Measurements from ENCODE around the gene WDR72.

Gene WDR72

GRCh38 chr15:53534105-53534839 lies 225.2 kb downstream of the WDR72 start:
- DNase-seq (ENCODE audit: low read depth, low spot score) = no peak
- TF ChIP-seq YY1 (IDR thresholded peaks at IDR 0.05; ENCODE audit: insufficient read depth, insufficient read length) (no peak), SUZ12 (IDR thresholded peaks at IDR 0.05; ENCODE audit: extremely low read depth, insufficient read depth, insufficient read length) (no peak), ZNF274 (IDR thresholded peaks at IDR 0.05; ENCODE audit: low read depth, low read length) (no peak)

GRCh38 chr15:53530761-53531160 lies 228.7 kb downstream of the WDR72 start:
- TF ChIP-seq YY1 (IDR thresholded peaks at IDR 0.05; ENCODE audit: insufficient read depth, insufficient read length) (no peak), ZNF274 (IDR thresholded peaks at IDR 0.05; ENCODE audit: low read depth, low read length) (no peak), SUZ12 (IDR thresholded peaks at IDR 0.05; ENCODE audit: extremely low read depth, insufficient read depth, insufficient read length) (no peak)
- DNase-seq (ENCODE audit: low read depth, low spot score) = no peak
- peaks cover 3% of the 10 kb centered on the region for H3K36me3 ChIP-seq (ENCODE audit: insufficient read depth, insufficient read length, low read length)
- H3K4me3 ChIP-seq (ENCODE audit: insufficient read length, low read depth) = no peak overlapping the region
- no peaks in the 10 kb centered on the region for H3K9me3 ChIP-seq (ENCODE audit: insufficient read depth, low read length)
- no peaks in the 10 kb centered on the region for H3K27me3 ChIP-seq (ENCODE audit: insufficient read depth, insufficient read length)
- no peak overlapping the region for H3K9ac ChIP-seq (ENCODE audit: insufficient read length, low read depth)
- H3K4me1 ChIP-seq (ENCODE audit: insufficient read depth, insufficient read length) = no peaks in the 10 kb centered on the region

More at GRCh38 chr15:53534105-53534839, 225.2 kb downstream of the WDR72 start:
- no peaks in the 10 kb centered on the region for H3K4me1 ChIP-seq (ENCODE audit: insufficient read depth, insufficient read length)
- peaks cover 5% of the 10 kb centered on the region for H3K36me3 ChIP-seq (ENCODE audit: insufficient read depth, insufficient read length, low read length)
- H3K9me3 ChIP-seq (ENCODE audit: insufficient read depth, low read length) = no peaks in the 10 kb centered on the region
- no peak overlapping the region for H3K9ac ChIP-seq (ENCODE audit: insufficient read length, low read depth)
- no peak overlapping the region for H3K4me3 ChIP-seq (ENCODE audit: insufficient read length, low read depth)
- H3K27me3 ChIP-seq (ENCODE audit: insufficient read depth, insufficient read length) = no peaks in the 10 kb centered on the region

DNA sequence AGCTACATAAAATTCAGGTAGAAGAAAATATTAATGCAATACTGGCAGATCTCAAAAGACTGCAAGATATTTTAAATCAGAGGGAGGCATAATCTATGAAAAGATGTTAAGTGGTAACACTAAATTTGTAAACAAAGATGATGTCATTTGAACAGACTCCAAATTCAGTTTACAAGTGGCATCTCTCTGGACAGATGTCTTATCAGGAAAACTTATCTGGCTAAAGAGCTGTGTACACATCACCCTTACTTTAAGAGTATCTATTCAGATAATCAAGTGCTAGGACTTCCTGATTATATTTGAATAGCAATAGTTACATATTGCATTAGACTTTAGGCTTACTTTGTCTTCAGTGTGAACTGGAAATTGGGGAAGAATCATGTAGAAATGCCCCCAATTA lies 231.5 kb downstream of the WDR72 start:
- Histone ChIP-seq H3K9me3 (ENCODE audit: insufficient read depth, low read length) (no peaks in the 10 kb centered on the region), H3K4me1 (ENCODE audit: insufficient read depth, insufficient read length) (no peaks in the 10 kb centered on the region), H3K36me3 (ENCODE audit: insufficient read depth, insufficient read length, low read length) (no peaks in the 10 kb centered on the region), H3K4me3 (ENCODE audit: insufficient read length, low read depth) (no peak overlapping the region), H3K27me3 (ENCODE audit: insufficient read depth, insufficient read length) (no peaks in the 10 kb centered on the region), H3K9ac (ENCODE audit: insufficient read length, low read depth) (no peak overlapping the region)
- no peak for DNase-seq (ENCODE audit: low read depth, low spot score)
- TF ChIP-seq ZNF274 (IDR thresholded peaks at IDR 0.05; ENCODE audit: low read depth, low read length) (no peak), YY1 (IDR thresholded peaks at IDR 0.05; ENCODE audit: insufficient read depth, insufficient read length) (no peak), SUZ12 (IDR thresholded peaks at IDR 0.05; ENCODE audit: extremely low read depth, insufficient read depth, insufficient read length) (no peak)

- H3K27me3 ChIP-seq (ENCODE audit: insufficient read depth, insufficient read length) = no peaks in the 10 kb centered on the region
- no peak for DNase-seq (ENCODE audit: low read depth, low spot score)
- TF ChIP-seq ZNF274 (IDR thresholded peaks at IDR 0.05; ENCODE audit: low read depth, low read length) (no peak), SUZ12 (IDR thresholded peaks at IDR 0.05; ENCODE audit: extremely low read depth, insufficient read depth, insufficient read length) (no peak), YY1 (IDR thresholded peaks at IDR 0.05; ENCODE audit: insufficient read depth, insufficient read length) (no peak)
- no peaks in the 10 kb centered on the region for H3K9me3 ChIP-seq (ENCODE audit: insufficient read depth, low read length)
- H3K4me3 ChIP-seq (ENCODE audit: insufficient read length, low read depth) = no peak overlapping the region
- no peak overlapping the region for H3K9ac ChIP-seq (ENCODE audit: insufficient read length, low read depth)
- H3K4me1 ChIP-seq (ENCODE audit: insufficient read depth, insufficient read length) = no peaks in the 10 kb centered on the region
- no peaks in the 10 kb centered on the region for H3K36me3 ChIP-seq (ENCODE audit: insufficient read depth, insufficient read length, low read length)
Measured at GRCh38 chr15:53525894-53526293, 233.6 kb downstream of the WDR72 start.

DNA sequence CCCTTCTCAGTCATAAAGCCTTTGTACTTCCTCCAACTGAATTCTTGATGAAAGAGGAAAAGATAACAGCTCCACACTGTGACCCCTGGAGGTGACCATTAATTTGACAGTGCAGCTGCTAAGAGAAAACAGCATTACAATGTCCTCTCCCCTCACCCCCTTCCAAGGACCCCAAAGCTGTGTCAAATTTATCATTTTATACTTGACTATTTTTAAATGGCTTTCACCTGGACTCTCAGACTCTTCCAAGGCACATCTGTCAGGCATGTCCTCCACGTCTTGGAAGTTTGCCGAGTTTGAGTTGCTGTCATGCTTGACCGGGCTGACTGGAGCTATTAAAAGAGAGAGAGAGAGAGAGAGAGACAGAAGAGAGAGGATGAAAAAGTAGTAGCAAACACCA lies 236.5 kb downstream of the WDR72 start:
- no peak for TF ChIP-seq YY1 (IDR thresholded peaks at IDR 0.05; ENCODE audit: insufficient read depth, insufficient read length)
- TF ChIP-seq ZNF274 (IDR thresholded peaks at IDR 0.05; ENCODE audit: low read depth, low read length) = no peak
- no peak for TF ChIP-seq SUZ12 (IDR thresholded peaks at IDR 0.05; ENCODE audit: extremely low read depth, insufficient read depth, insufficient read length)
- H3K36me3 ChIP-seq (ENCODE audit: insufficient read depth, insufficient read length, low read length) = no peaks in the 10 kb centered on the region
- no peak overlapping the region for H3K9ac ChIP-seq (ENCODE audit: insufficient read length, low read depth)
- H3K9me3 ChIP-seq (ENCODE audit: insufficient read depth, low read length) = no peaks in the 10 kb centered on the region
- no peaks in the 10 kb centered on the region for H3K27me3 ChIP-seq (ENCODE audit: insufficient read depth, insufficient read length)
- no peak for DNase-seq (ENCODE audit: low read depth, low spot score)
- no peaks in the 10 kb centered on the region for H3K4me1 ChIP-seq (ENCODE audit: insufficient read depth, insufficient read length)
- H3K4me3 ChIP-seq (ENCODE audit: insufficient read length, low read depth) = no peak overlapping the region

- Histone ChIP-seq H3K4me3 (ENCODE audit: insufficient read length, low read depth) (no peak overlapping the region), H3K27me3 (ENCODE audit: insufficient read depth, insufficient read length) (no peaks in the 10 kb centered on the region), H3K9ac (ENCODE audit: insufficient read length, low read depth) (no peak overlapping the region), H3K4me1 (ENCODE audit: insufficient read depth, insufficient read length) (no peaks in the 10 kb centered on the region), H3K9me3 (ENCODE audit: insufficient read depth, low read length) (no peaks in the 10 kb centered on the region), H3K36me3 (ENCODE audit: insufficient read depth, insufficient read length, low read length) (peaks cover 3% of the 10 kb centered on the region)
- DNase-seq (ENCODE audit: low read depth, low spot score) = no peak
- TF ChIP-seq SUZ12 (IDR thresholded peaks at IDR 0.05; ENCODE audit: extremely low read depth, insufficient read depth, insufficient read length) = no peak
- no peak for TF ChIP-seq YY1 (IDR thresholded peaks at IDR 0.05; ENCODE audit: insufficient read depth, insufficient read length)
- TF ChIP-seq ZNF274 (IDR thresholded peaks at IDR 0.05; ENCODE audit: low read depth, low read length) = no peak
Measured at GRCh38 chr15:53520996-53521395, 238.5 kb downstream of the WDR72 start.

DNA sequence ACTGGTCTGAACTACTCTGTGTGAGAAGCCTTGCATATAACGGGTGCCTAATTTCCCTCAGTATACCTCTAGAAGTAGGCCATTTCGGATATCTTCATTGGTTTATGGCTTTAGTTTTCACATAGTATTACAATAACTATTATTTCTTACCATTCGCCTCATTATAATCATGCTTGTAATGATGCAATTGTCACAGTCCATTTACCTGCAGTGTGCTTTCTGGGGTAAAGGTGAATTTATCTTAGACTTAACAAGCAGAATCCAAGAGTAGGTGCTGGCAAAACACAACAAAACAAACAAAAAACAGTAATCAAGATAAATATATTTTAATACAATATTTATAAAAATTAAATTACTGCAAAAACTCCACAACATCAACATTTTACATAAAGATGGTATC lies 246.0 kb downstream of the WDR72 start:
- Histone ChIP-seq H3K36me3 (ENCODE audit: insufficient read depth, insufficient read length, low read length) (peaks cover 3% of the 10 kb centered on the region), H3K9ac (ENCODE audit: insufficient read length, low read depth) (no peak overlapping the region), H3K4me1 (ENCODE audit: insufficient read depth, insufficient read length) (no peaks in the 10 kb centered on the region), H3K9me3 (ENCODE audit: insufficient read depth, low read length) (no peaks in the 10 kb centered on the region), H3K27me3 (ENCODE audit: insufficient read depth, insufficient read length) (no peaks in the 10 kb centered on the region), H3K4me3 (ENCODE audit: insufficient read length, low read depth) (no peak overlapping the region)
- TF ChIP-seq ZNF274 (IDR thresholded peaks at IDR 0.05; ENCODE audit: low read depth, low read length) = no peak
- no peak for TF ChIP-seq SUZ12 (IDR thresholded peaks at IDR 0.05; ENCODE audit: extremely low read depth, insufficient read depth, insufficient read length)
- no peak for TF ChIP-seq YY1 (IDR thresholded peaks at IDR 0.05; ENCODE audit: insufficient read depth, insufficient read length)
- no peak for DNase-seq (ENCODE audit: low read depth, low spot score)

Data from NT2/D1 (cell line).